Tibial nerve (tissue), 4 donors: ENCODE results near the gene ASS1.
A peak's percentile ranks its signal among the peaks of the same experiment; 100 is the strongest.

ENCODE experiments used
- CTCF ChIP-seq, 5 experiments: fragments of 200-600 bp in 3 of 5; fragments of 450-650 bp in 2 of 5; sonication (generic) in 3 of 5; IDR thresholded peaks; one replicate each; pipeline ENCODE4 v1.5.1; 2016 to 2019; ENCODE audit warnings: antibody characterized with exemption in 5 of 5, mild to moderate bottlenecking in 3 of 5, moderate library complexity in 2 of 5
- EP300 ChIP-seq, 2 donors: sonication (generic); formaldehyde crosslinking; IDR thresholded peaks; one replicate each; pipeline ENCODE4 v1.6.1; 2017; ENCODE audit warnings: antibody characterized with exemption in 2 of 2, mild to moderate bottlenecking in 1 of 2

GRCh38 chr9:130433168-130433946, 11.4 kb upstream of the ASS1 start:
- no peak for TF ChIP-seq EP300 (IDR thresholded peaks at IDR 0.05)
- peak; percentile 46 to 79 (median 49) for TF ChIP-seq CTCF (IDR thresholded peaks at IDR 0.05)
